Measurements from ENCODE around the gene VPS35L. TPM values are rescaled to one million over a fixed set of nuclear protein-coding genes. Genes with fewer than 3 reads are reported as not detected.
"Not testable (repeated sequence)": the region's sequence is repeated elsewhere in the genome, so short reads cannot be mapped to it uniquely, and the experiment has no call there.

Gene VPS35L
- total RNA-seq, 1 donor from 2014 or later, result 59.3 TPM

GRCh38 chr16:19715566-19715965 is 160.1 kb downstream of the VPS35L start:
- TF ChIP-seq CTCF (IDR thresholded peaks at IDR 0.05; ENCODE audit: unreplicated experiment), result no peak
- Mint-ChIP-seq H3K27me3 (ENCODE audit: low read depth) (no peaks in the 10 kb centered on the region), H3K27ac (no peak overlapping the region), H3K4me1 (peaks cover 27% of the 10 kb centered on the region), H3K36me3 (peaks cover 17% of the 10 kb centered on the region), H3K9me3 (no peaks in the 10 kb centered on the region), H3K4me3 (peak overlapping the region; percentile 96)
- no peak for DNase-seq (ENCODE audit: low spot score in 2 of 2, unreplicated experiment in 2 of 2)

GRCh38 chr16:19716183-19716582 is 160.7 kb downstream of the VPS35L start:
- peaks cover 27% of the 10 kb centered on the region for H3K4me1 Mint-ChIP-seq
- no peaks in the 10 kb centered on the region for H3K9me3 Mint-ChIP-seq
- no peaks in the 10 kb centered on the region for H3K27me3 Mint-ChIP-seq (ENCODE audit: low read depth)
- no peak for TF ChIP-seq CTCF (IDR thresholded peaks at IDR 0.05; ENCODE audit: unreplicated experiment)
- peak overlapping the region; percentile 2 for H3K27ac Mint-ChIP-seq
- H3K4me3 Mint-ChIP-seq, result peak overlapping the region; percentile 96
- peaks cover 17% of the 10 kb centered on the region for H3K36me3 Mint-ChIP-seq
- no peak for DNase-seq (ENCODE audit: low spot score in 2 of 2, unreplicated experiment in 2 of 2)

GRCh38 chr16:19716728-19717127 is 161.2 kb downstream of the VPS35L start:
- not testable (repeated sequence) for DNase-seq (ENCODE audit: low spot score in 2 of 2, unreplicated experiment in 2 of 2); H3K9me3 Mint-ChIP-seq; H3K27me3 Mint-ChIP-seq (ENCODE audit: low read depth)
- Mint-ChIP-seq H3K36me3 (peaks cover 17% of the 10 kb centered on the region), H3K4me3 (peak overlapping the region; percentile 96), H3K4me1 (peaks cover 27% of the 10 kb centered on the region), H3K27ac (peak overlapping the region; percentile 92)

- H3K27ac Mint-ChIP-seq, result peak overlapping the region; percentile 92
- no peaks in the 10 kb centered on the region for H3K9me3 Mint-ChIP-seq
- TF ChIP-seq CTCF (IDR thresholded peaks at IDR 0.05; ENCODE audit: unreplicated experiment), result no peak
- peak overlapping the region; percentile 96 for H3K4me3 Mint-ChIP-seq
- peaks cover 17% of the 10 kb centered on the region for H3K36me3 Mint-ChIP-seq
- DNase-seq (ENCODE audit: low spot score in 2 of 2, unreplicated experiment in 2 of 2), result no peak
- H3K27me3 Mint-ChIP-seq (ENCODE audit: low read depth), result no peaks in the 10 kb centered on the region
- peaks cover 27% of the 10 kb centered on the region for H3K4me1 Mint-ChIP-seq
Observed at GRCh38 chr16:19717314-19717713, 161.8 kb downstream of the VPS35L start.

GRCh38 chr16:19717741-19718623 is 162.5 kb downstream of the VPS35L start, which contains the start of the genes IQCK and KNOP1:
Gene IQCK, plus strand, starts transcription at chr16:19718271. Its CDS starts 36 bp downstream, at chr16:19718307.
Gene KNOP1, minus strand, starts transcription at chr16:19718227. Its CDS starts 3,192 bp downstream, at chr16:19715035.
- H3K27me3 Mint-ChIP-seq (ENCODE audit: low read depth), result no peaks in the 10 kb centered on the region
- H3K36me3 Mint-ChIP-seq, result peaks cover 17% of the 10 kb centered on the region
- H3K4me3 Mint-ChIP-seq, result peak within 1 kb of the TSS; percentile 96
- H3K27ac Mint-ChIP-seq, result peak within 1 kb of the TSS; percentile 92
- peaks cover 27% of the 10 kb centered on the region for H3K4me1 Mint-ChIP-seq
- no peaks in the 10 kb centered on the region for H3K9me3 Mint-ChIP-seq
- peak; percentile 84 to 90 for DNase-seq (ENCODE audit: low spot score in 2 of 2, unreplicated experiment in 2 of 2)
- no peak for TF ChIP-seq CTCF (IDR thresholded peaks at IDR 0.05; ENCODE audit: unreplicated experiment)

- Mint-ChIP-seq H3K9me3 (no peaks in the 10 kb centered on the region), H3K4me1 (peaks cover 27% of the 10 kb centered on the region), H3K36me3 (peaks cover 14% of the 10 kb centered on the region), H3K27me3 (ENCODE audit: low read depth) (no peaks in the 10 kb centered on the region), H3K27ac (peak overlapping the region; percentile 92), H3K4me3 (peak overlapping the region; percentile 96)
- TF ChIP-seq CTCF (IDR thresholded peaks at IDR 0.05; ENCODE audit: unreplicated experiment), result no peak
- no peak for DNase-seq (ENCODE audit: low spot score in 2 of 2, unreplicated experiment in 2 of 2)
Observed at GRCh38 chr16:19718624-19718965, 163.1 kb downstream of the VPS35L start.

Measured in mesothelial cell of epicardium (in vitro differentiated cells).